ENCODE measurements around the gene UGCG.

GRCh38 chr9:111919875-111920274 lies 23.3 kb downstream of the UGCG start:
- no peak for TF ChIP-seq CTCF (IDR thresholded peaks at IDR 0.05; ENCODE audit: low read depth, low read length)
- no peak for TF ChIP-seq POLR2A (IDR thresholded peaks at IDR 0.05; ENCODE audit: extremely low read depth, insufficient read length)
- TF ChIP-seq MAX (IDR thresholded peaks at IDR 0.05; ENCODE audit: low read depth, low read length): no peak
- no peak for TF ChIP-seq MYC (IDR thresholded peaks at IDR 0.05; ENCODE audit: low read depth, low read length)

Measured in NB4 (cell line).